Immature natural killer cell (primary cell): ENCODE data around the gene CSE1L. TPM values are rescaled to one million over a fixed set of nuclear protein-coding genes. Genes with fewer than 3 reads are reported as not detected.
"Not testable (repeated sequence)": the region's sequence is repeated elsewhere in the genome, so short reads cannot be mapped to it uniquely, and the experiment has no call there.

Experiments used
- DNase-seq, 3 donors: peaks; one replicate each; pipeline ENCODE4 v3.0.0; 2022; ENCODE audit warnings: mixed read lengths in 1 of 3
- H3K27ac Mint-ChIP-seq, 6 donors: one replicate each; pipeline ENCODE4 v1.8.0; 2020; ENCODE audit warnings: mixed read lengths in 6 of 6, mild to moderate bottlenecking in 5 of 6, inconsistent platforms in 4 of 6, moderate library complexity in 3 of 6
- H3K27me3 Mint-ChIP-seq, 3 donors: one replicate each; pipeline ENCODE4 v1.8.0; 2020 to 2021; ENCODE audit warnings: low read depth in 3 of 3, mild to moderate bottlenecking in 3 of 3, mixed read lengths in 3 of 3, moderate library complexity in 3 of 3, inconsistent platforms in 1 of 3
- H3K36me3 Mint-ChIP-seq, 3 donors: one replicate each; pipeline ENCODE4 v1.8.0; 2020; ENCODE audit warnings: mixed read lengths in 3 of 3, inconsistent platforms in 2 of 3, mild to moderate bottlenecking in 2 of 3
- H3K4me1 Mint-ChIP-seq, 2 donors: one replicate each; pipeline ENCODE4 v1.8.0; 2020; ENCODE audit warnings: inconsistent platforms in 2 of 2, mild to moderate bottlenecking in 2 of 2, mixed read lengths in 2 of 2, moderate library complexity in 1 of 2
- H3K4me3 Mint-ChIP-seq, 5 donors: one replicate each; pipeline ENCODE4 v1.8.0; 2020; ENCODE audit warnings: mild to moderate bottlenecking in 5 of 5, mixed read lengths in 5 of 5, inconsistent platforms in 3 of 5, moderate library complexity in 3 of 5
- H3K9me3 Mint-ChIP-seq, 6 donors: one replicate each; pipeline ENCODE4 v1.8.0; 2020; ENCODE audit warnings: mild to moderate bottlenecking in 6 of 6, mixed read lengths in 6 of 6, inconsistent platforms in 4 of 6, moderate library complexity in 3 of 6
- polyA plus RNA-seq, 3 donors: library from polyadenylated mRNA; unstranded; fragments of 300-500 nt; fragmentation: Illumina TruSeq; gene quantifications; one replicate each; pipeline ENCODE4 v1.2.3, GENCODE V29; 2021

CSE1L gene
- polyA plus RNA-seq, 3 donors from 2014 or later, result 8.1 to 21.0 (median 10.3) TPM

GRCh38 chr20:49118307-49118706, 72.2 kb downstream of the CSE1L start:
- no peak for DNase-seq
- H3K27me3 Mint-ChIP-seq, result peaks cover 0 to 4% (median 0%) of the 10 kb centered on the region in 3 donors
- peaks cover 25 to 64% (median 25%) of the 10 kb centered on the region in 3 donors for H3K36me3 Mint-ChIP-seq
- H3K4me1 Mint-ChIP-seq, result peaks cover 0 to 2% of the 10 kb centered on the region in 2 donors
- no peaks in the 10 kb centered on the region for H3K9me3 Mint-ChIP-seq
- peak overlapping the region in 1 of 6 donors; percentile 56 for H3K27ac Mint-ChIP-seq
- H3K4me3 Mint-ChIP-seq, result no peak overlapping the region

GRCh38 chr20:49119988-49120387, 73.9 kb downstream of the CSE1L start:
- Mint-ChIP-seq H3K27me3 (peaks cover 0 to 4% (median 0%) of the 10 kb centered on the region in 3 donors), H3K4me1 (peaks cover 0 to 2% of the 10 kb centered on the region in 2 donors), H3K4me3 (no peak overlapping the region), H3K9me3 (no peaks in the 10 kb centered on the region), H3K36me3 (peaks cover 18 to 61% (median 26%) of the 10 kb centered on the region in 3 donors), H3K27ac (no peak overlapping the region)
- DNase-seq, result no peak

GRCh38 chr20:49122920-49123319, 76.8 kb downstream of the CSE1L start:
- no peak overlapping the region for H3K27ac Mint-ChIP-seq
- H3K27me3 Mint-ChIP-seq, result peaks cover 0 to 2% (median 0%) of the 10 kb centered on the region in 3 donors
- DNase-seq, result no peak
- H3K4me3 Mint-ChIP-seq, result no peak overlapping the region
- H3K36me3 Mint-ChIP-seq, result peaks cover 17 to 48% (median 26%) of the 10 kb centered on the region in 3 donors
- peaks cover 0 to 2% of the 10 kb centered on the region in 2 donors for H3K4me1 Mint-ChIP-seq
- no peaks in the 10 kb centered on the region for H3K9me3 Mint-ChIP-seq

GRCh38 chr20:49123982-49124381, 77.9 kb downstream of the CSE1L start:
- H3K9me3 Mint-ChIP-seq, result no peaks in the 10 kb centered on the region
- DNase-seq, result no peak
- no peak overlapping the region for H3K4me3 Mint-ChIP-seq
- peaks cover 11 to 37% (median 20%) of the 10 kb centered on the region in 3 donors for H3K36me3 Mint-ChIP-seq
- peak overlapping the region in 3 of 6 donors; percentile 45 to 87 (median 79) for H3K27ac Mint-ChIP-seq
- H3K4me1 Mint-ChIP-seq, result peaks cover 0 to 2% of the 10 kb centered on the region in 2 donors
- no peaks in the 10 kb centered on the region for H3K27me3 Mint-ChIP-seq

GRCh38 chr20:49132995-49133478, 86.9 kb downstream of the CSE1L start:
- peak; percentile 41 to 52 (median 44) for DNase-seq
- Mint-ChIP-seq H3K36me3 (peaks cover 5 to 19% (median 14%) of the 10 kb centered on the region in 3 donors), H3K4me1 (peaks cover 3 to 20% of the 10 kb centered on the region in 2 donors), H3K4me3 (no peak overlapping the region), H3K27me3 (no peaks in the 10 kb centered on the region), H3K9me3 (no peaks in the 10 kb centered on the region), H3K27ac (peak overlapping the region; percentile 25 to 85 (median 62))

GRCh38 chr20:49133571-49133970, 87.5 kb downstream of the CSE1L start:
- Mint-ChIP-seq H3K27me3 (no peaks in the 10 kb centered on the region), H3K36me3 (peaks cover 5 to 22% (median 16%) of the 10 kb centered on the region in 3 donors)

GRCh38 chr20:49134797-49135196, 88.7 kb downstream of the CSE1L start:
- peaks cover 5 to 31% of the 10 kb centered on the region in 2 donors for H3K4me1 Mint-ChIP-seq
- peak overlapping the region in 2 of 6 donors; percentile 22 to 56 for H3K27ac Mint-ChIP-seq
- DNase-seq, H3K9me3 Mint-ChIP-seq, H3K27me3 Mint-ChIP-seq, H3K4me3 Mint-ChIP-seq: not testable (repeated sequence)
- H3K36me3 Mint-ChIP-seq, result peaks cover 5 to 22% (median 16%) of the 10 kb centered on the region in 3 donors

More at GRCh38 chr20:49133571-49133970, 87.5 kb downstream of the CSE1L start:
- Mint-ChIP-seq H3K9me3 (no peaks in the 10 kb centered on the region), H3K27ac (peak overlapping the region in 5 of 6 donors; percentile 18 to 62 (median 49)), H3K4me1 (peaks cover 5 to 26% of the 10 kb centered on the region in 2 donors), H3K4me3 (no peak overlapping the region)
- DNase-seq, result no peak

- Mint-ChIP-seq H3K4me3 (no peak overlapping the region), H3K4me1 (peaks cover 9 to 37% of the 10 kb centered on the region in 2 donors), H3K27ac (peak overlapping the region in 2 of 6 donors; percentile 28 to 48), H3K9me3 (no peaks in the 10 kb centered on the region), H3K27me3 (no peaks in the 10 kb centered on the region), H3K36me3 (peaks cover 0 to 18% (median 13%) of the 10 kb centered on the region in 3 donors)
- DNase-seq, result no peak
Measured at GRCh38 chr20:49136817-49137571, 90.9 kb downstream of the CSE1L start.

GRCh38 chr20:49138431-49138830, 92.3 kb downstream of the CSE1L start:
- no peaks in the 10 kb centered on the region for H3K27me3 Mint-ChIP-seq
- DNase-seq, result no peak
- H3K4me3 Mint-ChIP-seq, result no peak overlapping the region
- peaks cover 0 to 13% (median 9%) of the 10 kb centered on the region in 3 donors for H3K36me3 Mint-ChIP-seq
- no peaks in the 10 kb centered on the region for H3K9me3 Mint-ChIP-seq
- H3K4me1 Mint-ChIP-seq, result peaks cover 14 to 34% of the 10 kb centered on the region in 2 donors
- H3K27ac Mint-ChIP-seq, result peak overlapping the region in 1 of 6 donors; percentile 40

- Mint-ChIP-seq H3K9me3 (no peaks in the 10 kb centered on the region), H3K27me3 (no peaks in the 10 kb centered on the region)
- DNase-seq, result no peak
Measured at GRCh38 chr20:49140411-49140810, 94.3 kb downstream of the CSE1L start.

GRCh38 chr20:49140834-49141233, 94.7 kb downstream of the CSE1L start:
- peaks cover 0 to 10% (median 4%) of the 10 kb centered on the region in 3 donors for H3K36me3 Mint-ChIP-seq
- H3K4me3 Mint-ChIP-seq, result no peak overlapping the region
- H3K27me3 Mint-ChIP-seq, result peaks cover 0 to 2% (median 0%) of the 10 kb centered on the region in 3 donors
- peaks cover 26 to 48% of the 10 kb centered on the region in 2 donors for H3K4me1 Mint-ChIP-seq
- peak overlapping the region; percentile 7 to 77 (median 56) for H3K27ac Mint-ChIP-seq
- H3K9me3 Mint-ChIP-seq, result no peaks in the 10 kb centered on the region
- no peak for DNase-seq

More at GRCh38 chr20:49140411-49140810, 94.3 kb downstream of the CSE1L start:
- peaks cover 0 to 10% (median 5%) of the 10 kb centered on the region in 3 donors for H3K36me3 Mint-ChIP-seq
- peak overlapping the region in 1 of 5 donors; percentile 5 for H3K4me3 Mint-ChIP-seq
- H3K4me1 Mint-ChIP-seq, result peaks cover 26 to 48% of the 10 kb centered on the region in 2 donors
- H3K27ac Mint-ChIP-seq, result peak overlapping the region; percentile 7 to 77 (median 56)
